HG03135 (cell line): ENCODE measurements around the gene SSUH2.
"Not testable (repeated sequence)": the region's sequence is repeated elsewhere in the genome, so short reads cannot be mapped to it uniquely, and the experiment has no call there.

Source experiments
- ATAC-seq: cut with Tn5 transposase; IDR thresholded peaks from one replicate; pipeline ENCODE4 v1.9.1; 2021; ENCODE audit warnings: mild to moderate bottlenecking, moderate library complexity; ENCODE audit not compliant: unreplicated experiment

Gene SSUH2

DNA sequence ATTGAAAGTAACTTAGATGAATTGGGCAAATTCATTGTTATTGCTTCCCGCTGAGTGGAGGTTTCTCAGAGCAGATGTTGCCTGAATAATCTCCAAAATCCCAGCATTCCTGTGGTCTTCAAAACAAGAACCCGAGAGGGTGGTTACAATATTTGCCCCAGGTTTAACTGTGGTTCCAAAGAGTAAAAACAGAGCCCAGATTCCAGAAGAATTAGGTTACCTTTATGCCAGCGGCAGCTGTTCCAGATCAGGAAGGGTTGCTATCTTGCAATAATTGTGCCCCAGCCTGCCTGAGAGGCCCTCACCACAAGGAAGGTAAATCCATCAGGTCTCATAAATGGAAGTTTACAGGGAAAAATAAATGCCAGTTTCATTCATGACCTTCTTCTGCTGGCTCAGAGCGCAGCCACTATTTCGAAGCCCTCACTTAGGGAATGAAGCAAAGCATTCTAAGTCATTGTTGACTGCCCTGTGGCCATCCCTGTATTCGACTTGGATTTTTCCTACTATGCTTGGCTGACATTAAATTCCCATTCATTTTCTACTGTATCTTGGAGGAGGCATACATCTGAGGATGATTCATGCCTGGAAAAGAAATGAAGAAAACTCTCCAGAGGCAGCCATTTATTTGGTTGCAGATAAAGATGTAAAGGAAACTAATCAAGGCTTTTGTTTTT lies 54.6 kb downstream of the SSUH2 start:
- ATAC-seq: no peak

- ATAC-seq: no peak
These were observed 59.9 kb downstream of the SSUH2 start for GRCh38 chr3:8584661-8585060.

- no peak for ATAC-seq
These were observed 62.7 kb downstream of the SSUH2 start for GRCh38 chr3:8581806-8582445.

DNA sequence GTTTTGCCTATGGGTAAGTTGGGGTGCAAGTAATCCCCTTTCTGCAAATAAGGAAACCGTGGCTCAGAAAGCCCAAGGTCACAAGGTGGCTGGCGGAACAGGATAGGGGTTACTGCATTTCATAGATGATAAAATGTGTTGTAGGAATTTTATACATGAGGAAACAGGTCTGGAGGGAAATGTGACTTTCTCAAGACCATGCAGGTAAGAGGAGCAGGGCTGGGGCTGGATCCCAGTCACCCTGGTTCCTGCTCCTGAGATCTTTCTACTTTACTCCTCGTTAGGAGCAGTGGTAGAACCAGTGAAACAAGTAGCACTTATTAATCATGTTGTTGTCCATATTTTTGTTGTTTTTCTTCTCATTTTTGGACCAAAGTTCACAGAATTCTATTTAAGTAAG lies 63.2 kb downstream of the SSUH2 start:
- ATAC-seq: no peak

- ATAC-seq: not testable (repeated sequence)
These were observed 64.2 kb downstream of the SSUH2 start for GRCh38 chr3:8580434-8580833.

DNA sequence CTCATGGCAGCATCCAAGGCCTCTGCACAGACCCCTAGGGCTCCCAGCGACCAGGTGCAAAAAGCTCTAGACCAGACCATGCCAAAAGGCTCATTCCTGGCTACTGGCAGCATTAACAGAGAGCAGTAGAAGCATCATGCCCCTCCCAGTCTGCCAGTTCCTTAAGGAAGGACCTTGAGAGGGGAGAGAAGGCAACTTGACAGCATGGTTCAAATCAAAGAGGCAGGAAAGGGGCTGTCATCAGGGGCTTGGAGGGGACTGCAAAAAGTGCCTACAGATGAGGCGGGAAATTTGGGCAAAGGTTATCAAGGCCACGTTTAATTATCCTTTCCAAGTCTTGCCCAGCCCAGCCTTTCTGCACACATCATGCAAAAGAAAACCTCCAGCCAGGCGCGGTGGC lies 64.7 kb downstream of the SSUH2 start:
- ATAC-seq: no peak

GRCh38 chr3:8579096-8579495 lies 65.5 kb downstream of the SSUH2 start:
- ATAC-seq: peak; percentile 95

- no peak for ATAC-seq
These were observed 66.3 kb downstream of the SSUH2 start for GRCh38 chr3:8578282-8578681.

DNA sequence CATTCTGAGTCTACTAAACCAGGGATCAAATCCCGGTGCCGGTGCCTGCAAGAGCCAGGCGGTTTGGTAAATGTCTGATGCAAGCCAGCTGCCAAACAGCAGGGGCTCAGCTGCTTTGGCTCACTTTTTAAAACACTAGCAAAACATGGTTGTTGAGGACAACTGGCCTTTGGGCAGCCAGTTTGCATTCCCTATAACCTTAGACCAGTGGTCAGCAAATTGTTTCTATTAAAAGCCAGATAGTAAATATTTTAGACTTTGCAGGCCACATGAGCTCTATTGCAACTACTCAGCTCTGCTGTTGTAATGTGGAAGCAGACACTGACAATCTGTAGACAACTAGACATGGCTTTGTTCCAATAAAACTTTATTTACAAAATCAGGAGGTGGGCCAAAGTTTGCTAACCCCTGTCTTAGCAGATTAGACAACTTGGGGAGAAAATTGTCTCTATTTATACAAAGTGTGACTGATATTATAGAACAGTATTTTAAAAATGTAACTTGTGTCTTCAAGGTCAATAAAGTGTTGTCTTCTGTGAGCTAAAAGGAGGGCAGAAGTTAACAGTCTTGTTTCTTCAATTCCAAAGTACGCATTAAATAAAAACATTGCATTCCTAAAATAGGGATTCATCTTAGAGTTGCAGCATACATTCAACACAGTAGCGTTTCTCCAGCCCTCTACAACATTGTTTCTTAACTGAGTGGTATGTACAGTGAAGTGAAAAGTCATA lies 67.6 kb downstream of the SSUH2 start:
- no peak for ATAC-seq

- ATAC-seq: no peak
These were observed 68.2 kb downstream of the SSUH2 start for GRCh38 chr3:8576436-8576835.

- no peak for ATAC-seq
These were observed 69.1 kb downstream of the SSUH2 start for GRCh38 chr3:8575364-8576104.

DNA sequence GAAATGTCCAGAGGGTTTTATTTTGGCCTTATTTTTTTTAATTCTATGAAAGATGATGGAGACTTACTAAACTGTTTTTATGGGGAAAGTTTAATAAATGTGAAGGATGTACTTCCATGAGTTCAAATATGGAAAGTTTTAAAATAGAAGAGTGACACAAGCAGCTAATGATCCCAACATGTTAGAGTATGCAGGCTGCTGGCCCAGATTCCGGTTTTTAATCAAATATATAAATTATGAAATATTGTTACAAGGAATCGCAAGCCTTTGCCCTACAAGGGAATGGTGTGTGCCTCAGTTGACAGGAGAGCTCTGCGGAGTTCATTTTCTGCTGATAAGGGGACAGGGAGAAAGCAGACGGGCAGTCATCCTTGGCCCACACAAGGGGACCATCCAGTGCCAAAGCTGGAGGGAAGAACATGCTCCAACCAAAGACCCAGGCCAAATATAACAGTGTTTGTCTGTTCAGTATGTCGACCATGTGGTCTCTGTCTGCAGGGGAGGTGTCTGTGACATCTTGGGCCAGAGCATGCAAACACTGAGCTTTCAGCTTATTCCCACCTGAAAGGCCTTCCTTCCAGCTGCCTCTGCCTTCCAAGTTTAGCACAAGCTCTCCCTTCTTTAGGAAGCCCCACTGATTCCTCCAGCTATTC lies 69.8 kb downstream of the SSUH2 start:
- no peak for ATAC-seq

DNA sequence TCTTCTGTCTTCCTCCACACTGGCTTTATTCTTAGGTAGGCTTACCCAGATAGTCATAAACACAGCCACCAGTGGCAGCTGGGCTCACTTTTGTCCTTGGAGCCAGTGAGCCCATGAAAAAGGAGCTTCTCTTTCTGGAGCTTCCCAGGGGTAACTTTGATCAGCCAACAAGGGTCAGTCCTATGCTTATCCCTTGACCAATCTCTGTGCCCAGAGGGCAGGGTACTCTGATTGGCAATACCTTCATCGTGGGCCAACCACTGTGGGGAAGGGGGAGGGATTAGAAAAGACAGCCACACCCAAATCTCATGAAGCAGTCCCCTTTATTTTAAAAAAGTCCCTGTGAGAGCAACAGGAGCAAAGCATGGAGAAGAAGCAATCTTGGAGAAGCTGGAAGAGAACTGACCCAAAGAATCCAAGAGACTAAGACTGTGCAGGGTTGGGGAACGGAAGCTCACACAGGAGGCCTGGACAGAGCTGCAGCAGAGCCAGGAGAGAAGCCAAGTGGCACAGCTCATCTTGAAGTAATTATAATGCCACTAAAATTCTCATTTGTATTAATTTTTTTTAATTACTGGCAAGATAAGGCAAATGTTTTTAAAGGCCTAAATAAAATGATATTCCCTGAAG lies 70.4 kb downstream of the SSUH2 start:
- ATAC-seq: no peak

- no peak for ATAC-seq
These were observed 71.2 kb downstream of the SSUH2 start for GRCh38 chr3:8573342-8573926.

GRCh38 chr3:8571256-8571655 lies 73.3 kb downstream of the SSUH2 start:
- ATAC-seq: no peak
